ENCODE results near the gene LIPA. TPM values are rescaled to one million over a fixed set of nuclear protein-coding genes. Genes with fewer than 3 reads are reported as not detected.

The LIPA gene
- total RNA-seq, 5 donors from 2014 or later (not counting 1 experiment from before 2014, with no cell fraction given) = 23.2 to 38.2 (median 33.6) TPM

DNA sequence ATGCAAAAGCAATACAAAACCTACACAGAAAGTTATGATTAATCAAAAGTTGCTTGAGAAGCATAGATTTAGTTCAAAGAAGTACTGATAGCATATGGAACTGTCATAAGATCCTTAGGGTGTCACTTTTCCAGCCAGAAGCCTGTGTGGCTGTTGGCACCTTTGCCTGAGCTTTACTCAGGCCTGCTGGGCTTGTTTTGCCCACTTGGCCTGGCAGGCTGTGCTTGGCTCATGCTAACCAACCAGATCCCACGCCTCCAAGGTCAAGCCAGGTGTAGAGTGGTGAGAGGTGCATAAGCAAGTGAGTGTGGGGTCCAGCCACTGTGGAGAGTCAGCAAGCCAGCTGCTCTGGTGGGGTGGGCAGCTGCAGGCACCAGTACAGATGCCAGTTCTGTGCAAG lies 12.0 kb upstream of the LIPA start:
- Histone ChIP-seq H3K27ac (ENCODE audit: low read length) (no peak overlapping the region), H3K36me3 (ENCODE audit: control insufficient read depth in 2 of 2, extremely low read depth in 1 of 2, insufficient read depth in 1 of 2, low read length in 1 of 2) (no peaks in the 10 kb centered on the region), H3K9me3 (no peaks in the 10 kb centered on the region), H3K4me1 (ENCODE audit: control insufficient read depth in 1 of 2, extremely low read depth in 1 of 2, insufficient read depth in 2 of 2, low read length in 2 of 2) (peaks cover 0 to 5% of the 10 kb centered on the region in 2 experiments), H3K4me3 (ENCODE audit: control insufficient read depth in 1 of 2, extremely low read depth in 1 of 2, low read length in 1 of 2) (no peak overlapping the region), H3K27me3 (replicated peaks in 1 of 2; ENCODE audit: control insufficient read depth in 2 of 2, extremely low read depth in 1 of 2, insufficient read depth in 2 of 2, low read length in 1 of 2) (peaks cover 0 to 4% of the 10 kb centered on the region in 2 experiments)
- H3K9me3 Mint-ChIP-seq = no peaks in the 10 kb centered on the region
- no peaks in the 10 kb centered on the region for H3K36me3 Mint-ChIP-seq
- DNase-seq (no peak), ATAC-seq (replicated peaks in 1 of 4) (no peak)
- 63% methylated on average over 1 of the region's 1 CpG for WGBS (ENCODE audit: insufficient coverage)
- ChIA-PET CTCF (interaction anchor here (0.6 to 1.0 kb wide), 4 partner anchors 105 to 1617 kb away, joined by 3 to 4 read pairs (median 3); no protein-coding TSS in a partner anchor), POLR2A (no interaction called here)
- peaks cover 0 to 4% (median 3%) of the 10 kb centered on the region in 3 donors for H3K4me1 Mint-ChIP-seq
- no peak overlapping the region for H3K27ac Mint-ChIP-seq
- no peaks in the 10 kb centered on the region for H3K27me3 Mint-ChIP-seq
- no peak overlapping the region for H3K4me3 Mint-ChIP-seq

DNA sequence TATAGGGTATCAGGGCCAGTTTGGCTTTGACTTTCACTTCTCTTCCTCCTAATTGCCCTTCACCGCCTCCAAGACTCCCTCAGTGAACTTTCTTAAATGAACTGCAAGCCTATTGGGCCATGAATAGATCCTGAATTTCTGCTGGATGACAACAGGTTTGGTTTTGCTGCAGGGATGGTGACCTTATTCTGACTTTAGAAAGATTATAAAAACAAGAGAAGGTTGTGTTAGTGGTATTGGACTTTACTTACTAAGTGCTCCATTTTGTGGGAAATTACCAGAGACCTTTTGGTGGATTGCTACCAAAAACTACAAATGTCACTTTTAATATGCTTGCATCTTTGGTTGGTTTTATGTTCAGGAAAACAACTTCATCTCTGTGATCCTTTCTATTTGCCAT lies 11.5 kb upstream of the LIPA start:
- Mint-ChIP-seq H3K4me1 (peaks cover 0 to 4% (median 3%) of the 10 kb centered on the region in 3 donors), H3K27ac (no peak overlapping the region), H3K27me3 (no peaks in the 10 kb centered on the region), H3K36me3 (no peaks in the 10 kb centered on the region), H3K4me3 (no peak overlapping the region), H3K9me3 (no peaks in the 10 kb centered on the region)
- ChIA-PET POLR2A (no interaction called here), CTCF (no interaction called here)
- no peak overlapping the region for H3K4me3 ChIP-seq (ENCODE audit: control insufficient read depth in 1 of 2, extremely low read depth in 1 of 2, low read length in 1 of 2)
- DNase-seq (no peak), ATAC-seq (replicated peaks in 1 of 4) (no peak)
- H3K36me3 ChIP-seq (ENCODE audit: control insufficient read depth in 2 of 2, extremely low read depth in 1 of 2, insufficient read depth in 1 of 2, low read length in 1 of 2) = no peaks in the 10 kb centered on the region
- no peak overlapping the region for H3K27ac ChIP-seq (ENCODE audit: low read length)
- WGBS (ENCODE audit: insufficient coverage) = no CpG with 5 or more reads among the region's 1 CpG
- H3K27me3 ChIP-seq (replicated peaks in 1 of 2; ENCODE audit: control insufficient read depth in 2 of 2, extremely low read depth in 1 of 2, insufficient read depth in 2 of 2, low read length in 1 of 2) = peaks cover 0 to 4% of the 10 kb centered on the region in 2 experiments
- H3K4me1 ChIP-seq (ENCODE audit: control insufficient read depth in 1 of 2, extremely low read depth in 1 of 2, insufficient read depth in 2 of 2, low read length in 2 of 2) = peaks cover 0 to 5% of the 10 kb centered on the region in 2 experiments
- H3K9me3 ChIP-seq = no peaks in the 10 kb centered on the region

DNA sequence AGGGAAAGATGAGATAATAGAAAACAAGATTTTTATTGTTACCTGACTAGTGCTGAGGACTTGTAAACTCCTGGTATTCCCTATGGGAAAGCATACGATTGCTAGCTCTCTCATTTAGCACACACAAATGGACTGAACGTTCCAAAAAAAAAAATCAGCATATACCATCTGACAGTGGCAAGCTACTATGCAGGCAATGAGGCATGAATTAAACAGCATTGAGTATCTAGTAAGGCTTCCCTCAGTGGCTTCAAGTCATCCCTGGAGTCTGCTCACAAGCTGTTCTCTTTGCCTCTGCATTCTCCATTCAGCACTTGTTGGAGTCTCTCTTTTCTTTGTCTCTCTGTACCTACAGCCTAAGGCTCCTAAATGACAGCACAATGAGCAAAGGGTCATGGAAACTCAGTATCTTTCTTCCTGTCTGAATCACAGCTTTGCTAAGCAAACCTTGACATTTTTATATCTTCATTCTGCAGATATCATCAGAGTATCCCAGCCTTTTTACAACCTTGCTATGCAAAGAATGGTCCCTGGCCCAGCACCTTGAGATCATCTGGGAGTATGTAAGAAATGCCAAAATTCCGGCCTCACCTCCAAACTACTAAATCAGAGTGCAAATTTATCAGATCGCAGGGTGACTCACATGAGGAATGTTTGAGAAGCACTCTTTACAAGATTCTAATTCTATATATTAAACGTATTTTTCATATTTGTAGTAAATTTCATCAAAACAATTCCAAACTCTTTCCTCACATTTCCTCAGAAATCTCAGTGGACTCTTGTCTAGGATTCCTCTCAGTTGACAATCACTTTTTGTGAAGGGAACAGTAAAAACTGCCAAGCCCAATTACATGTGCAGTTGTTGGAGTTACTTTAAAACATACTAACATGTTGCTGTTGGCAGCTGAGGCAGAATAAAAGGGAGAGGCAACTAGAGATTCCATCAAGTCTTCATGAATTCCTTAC lies 10.8 kb upstream of the LIPA start:
- H3K36me3 ChIP-seq (ENCODE audit: control insufficient read depth in 2 of 2, extremely low read depth in 1 of 2, insufficient read depth in 1 of 2, low read length in 1 of 2) = no peaks in the 10 kb centered on the region
- H3K27me3 ChIP-seq (replicated peaks in 1 of 2; ENCODE audit: control insufficient read depth in 2 of 2, extremely low read depth in 1 of 2, insufficient read depth in 2 of 2, low read length in 1 of 2) = peaks cover 0 to 4% of the 10 kb centered on the region in 2 experiments
- H3K4me3 ChIP-seq (ENCODE audit: control insufficient read depth in 1 of 2, extremely low read depth in 1 of 2, low read length in 1 of 2) = no peak overlapping the region
- ATAC-seq (replicated peaks in 1 of 4) (no peak), DNase-seq (no peak)
- peaks cover 0 to 5% of the 10 kb centered on the region in 2 experiments for H3K4me1 ChIP-seq (ENCODE audit: control insufficient read depth in 1 of 2, extremely low read depth in 1 of 2, insufficient read depth in 2 of 2, low read length in 2 of 2)
- ChIA-PET POLR2A (no interaction called here), CTCF (interaction anchor here in 1 of 2 donors (1.3 kb wide), 2 partner anchors 39 to 303 kb away, joined by 3 to 4 read pairs; partner anchors contain the start of gene IFIT2)
- no peak overlapping the region for H3K27ac ChIP-seq (ENCODE audit: low read length)
- H3K4me1 Mint-ChIP-seq = peaks cover 0 to 4% (median 3%) of the 10 kb centered on the region in 3 donors
- no peak overlapping the region for H3K4me3 Mint-ChIP-seq
- H3K9me3 Mint-ChIP-seq = no peaks in the 10 kb centered on the region
- no peaks in the 10 kb centered on the region for H3K9me3 ChIP-seq
- WGBS (ENCODE audit: insufficient coverage) = no CpG with 5 or more reads among the region's 5 CpGs
- no peaks in the 10 kb centered on the region for H3K27me3 Mint-ChIP-seq
- no peak overlapping the region for H3K27ac Mint-ChIP-seq
- no peaks in the 10 kb centered on the region for H3K36me3 Mint-ChIP-seq

DNA sequence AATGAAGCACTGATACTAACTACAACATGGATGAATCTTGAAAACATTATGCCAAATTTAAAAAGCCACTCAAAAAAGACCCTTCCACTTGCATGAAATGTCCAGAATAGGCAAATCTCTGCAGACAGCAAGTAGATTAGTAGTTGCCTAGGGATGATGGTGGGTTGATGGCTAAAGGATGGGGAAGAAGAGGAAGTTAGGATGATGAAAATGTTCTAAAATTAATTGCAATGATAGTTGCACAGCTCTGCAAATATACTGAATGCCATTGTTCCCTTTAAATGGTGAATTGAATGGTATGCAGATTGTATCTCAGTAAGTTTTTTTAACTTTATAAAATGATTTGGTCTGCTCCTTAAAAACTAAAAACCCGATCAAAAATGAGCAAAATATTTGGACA lies 7.3 kb upstream of the LIPA start:
- H3K4me3 Mint-ChIP-seq = no peak overlapping the region
- Histone ChIP-seq H3K4me1 (ENCODE audit: control insufficient read depth in 1 of 2, extremely low read depth in 1 of 2, insufficient read depth in 2 of 2, low read length in 2 of 2) (peaks cover 0 to 5% of the 10 kb centered on the region in 2 experiments), H3K27ac (ENCODE audit: low read length) (no peak overlapping the region), H3K27me3 (replicated peaks in 1 of 2; ENCODE audit: control insufficient read depth in 2 of 2, extremely low read depth in 1 of 2, insufficient read depth in 2 of 2, low read length in 1 of 2) (no peaks in the 10 kb centered on the region), H3K4me3 (ENCODE audit: control insufficient read depth in 1 of 2, extremely low read depth in 1 of 2, low read length in 1 of 2) (no peak overlapping the region), H3K36me3 (ENCODE audit: control insufficient read depth in 2 of 2, extremely low read depth in 1 of 2, insufficient read depth in 1 of 2, low read length in 1 of 2) (no peaks in the 10 kb centered on the region), H3K9me3 (no peaks in the 10 kb centered on the region)
- POLR2A ChIA-PET = no interaction called here
- H3K9me3 Mint-ChIP-seq = peaks cover 0 to 4% (median 0%) of the 10 kb centered on the region in 3 donors
- H3K27me3 Mint-ChIP-seq = no peaks in the 10 kb centered on the region
- no CpG with 5 or more reads among the region's 1 CpG for WGBS (ENCODE audit: insufficient coverage)
- no peak for ATAC-seq (replicated peaks in 1 of 4)
- H3K27ac Mint-ChIP-seq = no peak overlapping the region
- CTCF ChIA-PET = interaction anchor here in 1 of 2 donors (0.7 kb wide), 3 partner anchors 104 to 389 kb away, joined by 3 read pairs; partner anchors contain the start of gene IFIT5
- no peak for DNase-seq
- H3K36me3 Mint-ChIP-seq = peaks cover 3% of the 10 kb centered on the region
- peaks cover 0 to 4% (median 3%) of the 10 kb centered on the region in 3 donors for H3K4me1 Mint-ChIP-seq

DNA sequence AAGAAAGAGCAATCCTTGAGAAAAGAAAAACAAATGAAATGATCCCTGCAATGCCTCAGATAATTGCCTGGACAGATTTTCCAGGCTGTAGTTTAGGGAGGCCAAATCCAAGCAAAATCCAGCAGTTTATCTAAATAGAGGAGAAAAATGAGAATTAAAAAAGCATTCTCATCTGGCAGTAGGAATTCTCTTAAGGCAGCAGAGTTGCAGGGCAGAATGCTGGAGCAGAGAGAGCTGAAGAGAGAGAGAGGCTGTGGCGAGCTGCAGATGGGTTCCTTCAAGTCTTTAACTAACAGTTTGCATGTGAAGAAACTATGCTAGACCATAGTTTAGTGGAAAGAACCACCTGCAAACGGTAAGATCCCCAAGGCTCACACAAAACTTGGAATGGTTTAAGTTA lies 6.0 kb upstream of the LIPA start:
- H3K9me3 ChIP-seq = no peaks in the 10 kb centered on the region
- H3K4me1 ChIP-seq (ENCODE audit: control insufficient read depth in 1 of 2, extremely low read depth in 1 of 2, insufficient read depth in 2 of 2, low read length in 2 of 2) = peaks cover 0 to 6% of the 10 kb centered on the region in 2 experiments
- H3K27me3 ChIP-seq (replicated peaks in 1 of 2; ENCODE audit: control insufficient read depth in 2 of 2, extremely low read depth in 1 of 2, insufficient read depth in 2 of 2, low read length in 1 of 2) = no peaks in the 10 kb centered on the region
- no peak overlapping the region for H3K27ac ChIP-seq (ENCODE audit: low read length)
- DNase-seq (no peak), ATAC-seq (replicated peaks in 1 of 4) (no peak)
- Mint-ChIP-seq H3K4me1 (peaks cover 0 to 4% (median 3%) of the 10 kb centered on the region in 3 donors), H3K27ac (no peak overlapping the region), H3K9me3 (peaks cover 0 to 4% (median 0%) of the 10 kb centered on the region in 3 donors), H3K36me3 (peaks cover 3% of the 10 kb centered on the region), H3K4me3 (no peak overlapping the region), H3K27me3 (no peaks in the 10 kb centered on the region)
- H3K36me3 ChIP-seq (ENCODE audit: control insufficient read depth in 2 of 2, extremely low read depth in 1 of 2, insufficient read depth in 1 of 2, low read length in 1 of 2) = no peaks in the 10 kb centered on the region
- POLR2A ChIA-PET = no interaction called here
- WGBS (ENCODE audit: insufficient coverage) = 50% methylated on average over 1 of the region's 2 CpGs
- CTCF ChIA-PET = interaction anchor here in 1 of 2 donors (1.0 kb wide), 1 partner anchor 8 kb away, joined by 3 read pairs; no protein-coding TSS in a partner anchor
- no peak overlapping the region for H3K4me3 ChIP-seq (ENCODE audit: control insufficient read depth in 1 of 2, extremely low read depth in 1 of 2, low read length in 1 of 2)

DNA sequence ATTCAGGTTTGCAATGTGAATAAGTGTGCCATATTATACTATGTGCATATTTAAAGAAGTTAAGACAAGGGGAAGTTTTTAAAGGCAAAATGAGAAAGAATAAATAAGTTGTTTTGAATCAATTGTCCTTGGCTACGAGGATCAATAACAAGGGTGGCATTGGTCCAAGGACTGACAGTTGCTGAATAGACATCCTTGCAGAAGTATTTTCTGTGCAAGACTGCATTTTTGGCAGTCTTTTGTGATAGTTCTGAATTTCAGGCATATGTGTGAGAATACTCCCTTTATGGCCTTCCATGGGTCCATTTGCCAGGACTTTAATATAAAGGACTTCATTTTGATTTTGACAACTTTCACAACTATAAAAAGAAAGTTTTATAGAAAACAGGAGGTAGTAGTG lies 5.4 kb upstream of the LIPA start:
- Histone ChIP-seq H3K27ac (ENCODE audit: low read length) (no peak overlapping the region), H3K9me3 (no peaks in the 10 kb centered on the region), H3K36me3 (ENCODE audit: control insufficient read depth in 2 of 2, extremely low read depth in 1 of 2, insufficient read depth in 1 of 2, low read length in 1 of 2) (no peaks in the 10 kb centered on the region), H3K27me3 (replicated peaks in 1 of 2; ENCODE audit: control insufficient read depth in 2 of 2, extremely low read depth in 1 of 2, insufficient read depth in 2 of 2, low read length in 1 of 2) (no peaks in the 10 kb centered on the region), H3K4me3 (ENCODE audit: control insufficient read depth in 1 of 2, extremely low read depth in 1 of 2, low read length in 1 of 2) (no peak overlapping the region), H3K4me1 (ENCODE audit: control insufficient read depth in 1 of 2, extremely low read depth in 1 of 2, insufficient read depth in 2 of 2, low read length in 2 of 2) (peaks cover 0 to 10% of the 10 kb centered on the region in 2 experiments)
- ATAC-seq (replicated peaks in 1 of 4) (no peak), DNase-seq (no peak)
- H3K9me3 Mint-ChIP-seq = peaks cover 0 to 4% (median 0%) of the 10 kb centered on the region in 3 donors
- H3K27me3 Mint-ChIP-seq = no peaks in the 10 kb centered on the region
- no peak overlapping the region for H3K27ac Mint-ChIP-seq
- CTCF ChIA-PET = no interaction called here
- POLR2A ChIA-PET = no interaction called here
- H3K4me3 Mint-ChIP-seq = no peak overlapping the region
- H3K36me3 Mint-ChIP-seq = peaks cover 3% of the 10 kb centered on the region
- H3K4me1 Mint-ChIP-seq = peaks cover 0 to 4% (median 3%) of the 10 kb centered on the region in 3 donors
- WGBS (ENCODE audit: insufficient coverage) = 50% methylated on average over 1 of the region's 1 CpG

Data from T-cell (primary cell).